NCI-H345 (cell line): ENCODE measurements around the gene CARM1.
A peak's percentile ranks its signal among the peaks of the same experiment; 100 is the strongest.
"Not testable (repeated sequence)": the region's sequence is repeated elsewhere in the genome, so short reads cannot be mapped to it uniquely, and the experiment has no call there.

Experiments
- DNase-seq: peaks from one replicate; lab custom pipeline; 2025; lab: John Stamatoyannopoulos, UW

Gene CARM1

GRCh38 chr19:10872546-10873107, 1.3 kb downstream of the CARM1 start:
- DNase-seq, result no peak

GRCh38 chr19:10874024-10874423, 2.7 kb downstream of the CARM1 start:
- no peak for DNase-seq

- DNase-seq, result no peak
Observed at GRCh38 chr19:10876459-10877240, 5.3 kb downstream of the CARM1 start.

- not testable (repeated sequence) for DNase-seq
Observed at GRCh38 chr19:10877608-10878007, 6.3 kb downstream of the CARM1 start.

- no peak for DNase-seq
Observed at GRCh38 chr19:10878253-10878652, 6.9 kb downstream of the CARM1 start.

- no peak for DNase-seq
Observed at GRCh38 chr19:10881403-10882107, 10.2 kb downstream of the CARM1 start.

GRCh38 chr19:10882108-10882457, 10.7 kb downstream of the CARM1 start:
- no peak for DNase-seq

- no peak for DNase-seq
Observed at GRCh38 chr19:10884274-10884673, 12.9 kb downstream of the CARM1 start.

GRCh38 chr19:10885201-10886169, 14.1 kb downstream of the CARM1 start:
- DNase-seq, result no peak

- DNase-seq, result no peak
Observed at GRCh38 chr19:10887616-10888367, 16.4 kb downstream of the CARM1 start.

GRCh38 chr19:10888421-10888866, 17.1 kb downstream of the CARM1 start:
- DNase-seq, result no peak

GRCh38 chr19:10889880-10890279, 18.5 kb downstream of the CARM1 start:
- DNase-seq, result no peak

GRCh38 chr19:10891405-10892086, 20.2 kb downstream of the CARM1 start:
- no peak for DNase-seq

- no peak for DNase-seq
Observed at GRCh38 chr19:10892256-10892655, 20.9 kb downstream of the CARM1 start.

GRCh38 chr19:10894911-10895213, 23.5 kb downstream of the CARM1 start:
- DNase-seq, result no peak

- no peak for DNase-seq
Observed at GRCh38 chr19:10895363-10895762, 24.0 kb downstream of the CARM1 start.

GRCh38 chr19:10895920-10896319, 24.6 kb downstream of the CARM1 start:
- DNase-seq, result no peak

GRCh38 chr19:10896851-10897526, 25.6 kb downstream of the CARM1 start:
- peak; percentile 70 for DNase-seq

- no peak for DNase-seq
Observed at GRCh38 chr19:10898633-10899032, 27.3 kb downstream of the CARM1 start.

GRCh38 chr19:10899151-10899653, 27.8 kb downstream of the CARM1 start:
- peak; percentile 42 for DNase-seq
